SK-N-SH (cell line): ENCODE data around the gene ALDOB.

Experiments used
- IRF3 ChIP-seq: fragments of 150-350 bp; IDR thresholded peaks from 2 replicates; pipeline ENCODE4 v1.6.1; 2016; ENCODE audit warnings: mild to moderate bottlenecking, low read depth, low read length
- NRF1 ChIP-seq: IDR thresholded peaks from 2 replicates; pipeline ENCODE4 v1.6.1; 2012; ENCODE audit warnings: low read depth, mild to moderate bottlenecking, low read length
- RAD21 ChIP-seq: IDR thresholded peaks from 2 replicates; pipeline ENCODE4 v1.6.1; 2012; ENCODE audit warnings: mild to moderate bottlenecking, low read length
- SIN3A ChIP-seq: IDR thresholded peaks from 2 replicates; pipeline ENCODE4 v1.6.1; 2012; ENCODE audit warnings: low read depth, mild to moderate bottlenecking, low read length, moderate library complexity, borderline replicate concordance
- TAF1 ChIP-seq: IDR thresholded peaks from 2 replicates; pipeline ENCODE4 v1.6.1; 2012; ENCODE audit warnings: low read depth, mild to moderate bottlenecking, low read length, moderate library complexity, borderline replicate concordance
- USF1 ChIP-seq: IDR thresholded peaks from 2 replicates; pipeline ENCODE4 v1.4.0; 2012; ENCODE audit warnings: low read depth, borderline replicate concordance
- TF ChIP-seq, protein P1 (sequence below): fragments of 200-600 bp; sonication (generic); IDR thresholded peaks from 2 replicates; pipeline ENCODE4 v1.6.1; 2017; ENCODE audit warnings: antibody characterized with exemption, mild to moderate bottlenecking, moderate library complexity
- TF ChIP-seq, protein P2 (sequence below): IDR thresholded peaks from 2 replicates; pipeline ENCODE4 v1.6.1; 2012; ENCODE audit warnings: mild to moderate bottlenecking, low read depth, low read length, moderate library complexity
- TF ChIP-seq, protein P3 (sequence below): IDR thresholded peaks from 2 replicates; pipeline ENCODE4 v1.4.0; 2012; ENCODE audit warnings: low read depth, borderline replicate concordance
- TF ChIP-seq, protein P4 (sequence below): IDR thresholded peaks from 2 replicates; pipeline ENCODE4 v1.4.0; 2012; ENCODE audit warnings: low read depth

- TF ChIP-seq, protein P1, sequence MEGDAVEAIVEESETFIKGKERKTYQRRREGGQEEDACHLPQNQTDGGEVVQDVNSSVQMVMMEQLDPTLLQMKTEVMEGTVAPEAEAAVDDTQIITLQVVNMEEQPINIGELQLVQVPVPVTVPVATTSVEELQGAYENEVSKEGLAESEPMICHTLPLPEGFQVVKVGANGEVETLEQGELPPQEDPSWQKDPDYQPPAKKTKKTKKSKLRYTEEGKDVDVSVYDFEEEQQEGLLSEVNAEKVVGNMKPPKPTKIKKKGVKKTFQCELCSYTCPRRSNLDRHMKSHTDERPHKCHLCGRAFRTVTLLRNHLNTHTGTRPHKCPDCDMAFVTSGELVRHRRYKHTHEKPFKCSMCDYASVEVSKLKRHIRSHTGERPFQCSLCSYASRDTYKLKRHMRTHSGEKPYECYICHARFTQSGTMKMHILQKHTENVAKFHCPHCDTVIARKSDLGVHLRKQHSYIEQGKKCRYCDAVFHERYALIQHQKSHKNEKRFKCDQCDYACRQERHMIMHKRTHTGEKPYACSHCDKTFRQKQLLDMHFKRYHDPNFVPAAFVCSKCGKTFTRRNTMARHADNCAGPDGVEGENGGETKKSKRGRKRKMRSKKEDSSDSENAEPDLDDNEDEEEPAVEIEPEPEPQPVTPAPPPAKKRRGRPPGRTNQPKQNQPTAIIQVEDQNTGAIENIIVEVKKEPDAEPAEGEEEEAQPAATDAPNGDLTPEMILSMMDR: no peak
- TF ChIP-seq, protein P2, sequence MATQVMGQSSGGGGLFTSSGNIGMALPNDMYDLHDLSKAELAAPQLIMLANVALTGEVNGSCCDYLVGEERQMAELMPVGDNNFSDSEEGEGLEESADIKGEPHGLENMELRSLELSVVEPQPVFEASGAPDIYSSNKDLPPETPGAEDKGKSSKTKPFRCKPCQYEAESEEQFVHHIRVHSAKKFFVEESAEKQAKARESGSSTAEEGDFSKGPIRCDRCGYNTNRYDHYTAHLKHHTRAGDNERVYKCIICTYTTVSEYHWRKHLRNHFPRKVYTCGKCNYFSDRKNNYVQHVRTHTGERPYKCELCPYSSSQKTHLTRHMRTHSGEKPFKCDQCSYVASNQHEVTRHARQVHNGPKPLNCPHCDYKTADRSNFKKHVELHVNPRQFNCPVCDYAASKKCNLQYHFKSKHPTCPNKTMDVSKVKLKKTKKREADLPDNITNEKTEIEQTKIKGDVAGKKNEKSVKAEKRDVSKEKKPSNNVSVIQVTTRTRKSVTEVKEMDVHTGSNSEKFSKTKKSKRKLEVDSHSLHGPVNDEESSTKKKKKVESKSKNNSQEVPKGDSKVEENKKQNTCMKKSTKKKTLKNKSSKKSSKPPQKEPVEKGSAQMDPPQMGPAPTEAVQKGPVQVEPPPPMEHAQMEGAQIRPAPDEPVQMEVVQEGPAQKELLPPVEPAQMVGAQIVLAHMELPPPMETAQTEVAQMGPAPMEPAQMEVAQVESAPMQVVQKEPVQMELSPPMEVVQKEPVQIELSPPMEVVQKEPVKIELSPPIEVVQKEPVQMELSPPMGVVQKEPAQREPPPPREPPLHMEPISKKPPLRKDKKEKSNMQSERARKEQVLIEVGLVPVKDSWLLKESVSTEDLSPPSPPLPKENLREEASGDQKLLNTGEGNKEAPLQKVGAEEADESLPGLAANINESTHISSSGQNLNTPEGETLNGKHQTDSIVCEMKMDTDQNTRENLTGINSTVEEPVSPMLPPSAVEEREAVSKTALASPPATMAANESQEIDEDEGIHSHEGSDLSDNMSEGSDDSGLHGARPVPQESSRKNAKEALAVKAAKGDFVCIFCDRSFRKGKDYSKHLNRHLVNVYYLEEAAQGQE: no peak
- TF ChIP-seq RAD21 (no peak), USF1 (no peak), NRF1 (no peak), TAF1 (no peak), IRF3 (no peak), SIN3A (no peak)
- TF ChIP-seq, protein P3, sequence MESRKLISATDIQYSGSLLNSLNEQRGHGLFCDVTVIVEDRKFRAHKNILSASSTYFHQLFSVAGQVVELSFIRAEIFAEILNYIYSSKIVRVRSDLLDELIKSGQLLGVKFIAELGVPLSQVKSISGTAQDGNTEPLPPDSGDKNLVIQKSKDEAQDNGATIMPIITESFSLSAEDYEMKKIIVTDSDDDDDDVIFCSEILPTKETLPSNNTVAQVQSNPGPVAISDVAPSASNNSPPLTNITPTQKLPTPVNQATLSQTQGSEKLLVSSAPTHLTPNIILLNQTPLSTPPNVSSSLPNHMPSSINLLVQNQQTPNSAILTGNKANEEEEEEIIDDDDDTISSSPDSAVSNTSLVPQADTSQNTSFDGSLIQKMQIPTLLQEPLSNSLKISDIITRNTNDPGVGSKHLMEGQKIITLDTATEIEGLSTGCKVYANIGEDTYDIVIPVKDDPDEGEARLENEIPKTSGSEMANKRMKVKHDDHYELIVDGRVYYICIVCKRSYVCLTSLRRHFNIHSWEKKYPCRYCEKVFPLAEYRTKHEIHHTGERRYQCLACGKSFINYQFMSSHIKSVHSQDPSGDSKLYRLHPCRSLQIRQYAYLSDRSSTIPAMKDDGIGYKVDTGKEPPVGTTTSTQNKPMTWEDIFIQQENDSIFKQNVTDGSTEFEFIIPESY: no peak
- TF ChIP-seq, protein P4, sequence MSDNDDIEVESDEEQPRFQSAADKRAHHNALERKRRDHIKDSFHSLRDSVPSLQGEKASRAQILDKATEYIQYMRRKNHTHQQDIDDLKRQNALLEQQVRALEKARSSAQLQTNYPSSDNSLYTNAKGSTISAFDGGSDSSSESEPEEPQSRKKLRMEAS: no peak
Measured at GRCh38 chr9:101435601-101436079, at the start of gene ALDOB.
